Activated CD4-positive, alpha-beta T cell treated with anti-CD3 and anti-CD28 coated beads for 36 hours (primary cell): ENCODE results near the gene POLL. TPM values are rescaled to one million over a fixed set of nuclear protein-coding genes. Genes with fewer than 3 reads are reported as not detected.

Experiments used
- ATAC-seq: fragments of 200-7000 bp; cut with Tn5 transposase; one replicate; pipeline ENCODE4 v1.10.0; 2021; ENCODE audit warnings: mild to moderate bottlenecking, moderate library complexity
- CTCF ChIA-PET: fragments of 350-600 bp; sonication (Branson Sonifier 250); formaldehyde crosslinking; loops from one replicate; lab custom pipeline; 2021; ENCODE audit warnings: antibody characterized with exemption; lab: Charles Lee
- POLR2A ChIA-PET: fragments of 350-600 bp; sonication (Branson Sonifier 250); formaldehyde crosslinking; loops from one replicate; lab custom pipeline; 2021; ENCODE audit warnings: antibody characterized with exemption, inconsistent platforms; lab: Charles Lee
- DNase-seq: peaks from one replicate; pipeline ENCODE4 v3.0.0-alpha.2; 2020
- H3K27ac Mint-ChIP-seq: one replicate; pipeline ENCODE4 v1.8.0; 2021; ENCODE audit warnings: mixed read lengths
- H3K27me3 Mint-ChIP-seq: one replicate; pipeline ENCODE4 v1.8.0; 2021; ENCODE audit warnings: mixed read lengths
- H3K36me3 Mint-ChIP-seq: one replicate; pipeline ENCODE4 v1.8.0; 2021; ENCODE audit warnings: low read depth, mixed read lengths
- H3K4me1 Mint-ChIP-seq: one replicate; pipeline ENCODE4 v1.8.0; 2021; ENCODE audit warnings: mixed read lengths
- H3K4me3 Mint-ChIP-seq: one replicate; pipeline ENCODE4 v1.8.0; 2021; ENCODE audit warnings: mild to moderate bottlenecking, moderate library complexity, mixed read lengths
- H3K9me3 Mint-ChIP-seq: one replicate; pipeline ENCODE4 v1.8.0; 2021; ENCODE audit warnings: low read depth, mixed read lengths
- intact Hi-C, 2 experiments: fragments of 100-400 bp; cut with DNase I in 1 of 2; cut with micrococcal nuclease in 1 of 2; formaldehyde crosslinking; loops; one replicate each; pipeline versions ENCODE4 v1.14.2 to v1.15.1; 2022 to 2024; cut with DNase I, micrococcal nuclease
- total RNA-seq, 2 experiments: library from RNA; stranded (reverse); gene quantifications; one replicate each; pipeline ENCODE4 v1.2.3, GENCODE V29; 2021

The POLL gene
- total RNA-seq, 2 experiments from 2014 or later, result 30.2 to 31.4 TPM

DNA sequence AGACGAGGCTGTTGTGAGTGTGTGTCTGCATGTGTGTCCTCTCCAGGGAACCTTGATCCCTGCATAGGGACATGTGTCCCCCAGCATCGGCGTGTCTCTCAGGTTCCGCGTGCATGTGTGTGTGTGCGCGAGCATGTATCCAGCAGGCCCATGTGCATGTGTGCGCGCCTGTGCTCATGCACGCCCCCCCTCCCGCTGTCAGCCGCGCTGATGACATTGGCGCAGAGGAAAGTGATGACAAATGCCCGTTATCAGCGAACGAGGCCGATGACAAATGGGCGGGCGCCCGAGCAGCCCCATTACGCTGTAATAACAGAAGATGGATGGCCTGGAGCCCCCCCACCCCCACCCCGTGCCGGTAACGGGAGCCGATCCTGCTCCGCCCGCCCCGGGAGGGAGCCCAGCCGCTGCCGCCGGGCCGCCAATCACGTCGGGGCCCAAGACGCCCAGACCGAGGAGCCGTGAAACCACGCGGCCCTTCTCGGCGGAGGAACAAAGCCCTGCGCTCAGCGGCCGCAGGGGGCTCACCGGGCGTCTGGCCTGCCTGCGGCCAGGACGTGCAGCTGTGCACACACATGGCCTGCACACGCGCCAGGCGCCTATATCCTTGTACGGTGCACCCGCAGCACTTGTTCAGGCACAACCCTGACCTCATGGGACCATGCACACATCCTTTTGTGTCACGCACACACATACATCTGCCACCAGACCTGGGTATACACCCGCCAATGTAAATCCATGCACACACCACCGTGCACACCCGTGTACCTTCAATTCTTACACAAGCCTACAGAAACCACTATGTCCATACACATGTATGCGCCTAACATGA, 21.5 kb downstream of the POLL start:
- H3K4me1 Mint-ChIP-seq, result peaks cover 18% of the 10 kb centered on the region
- intact Hi-C loops, result loop anchor here in 1 of 2 experiments (5.0 kb wide), 1 partner anchor 99 kb away; no protein-coding TSS in a partner anchor
- ATAC-seq (no peak), DNase-seq (peak; percentile 49)
- no peak overlapping the region for H3K27ac Mint-ChIP-seq
- POLR2A ChIA-PET, result no interaction called here
- H3K9me3 Mint-ChIP-seq, result no peaks in the 10 kb centered on the region
- CTCF ChIA-PET, result no interaction called here
- H3K4me3 Mint-ChIP-seq, result no peak overlapping the region
- no peaks in the 10 kb centered on the region for H3K36me3 Mint-ChIP-seq
- H3K27me3 Mint-ChIP-seq, result peaks cover 49% of the 10 kb centered on the region

DNA sequence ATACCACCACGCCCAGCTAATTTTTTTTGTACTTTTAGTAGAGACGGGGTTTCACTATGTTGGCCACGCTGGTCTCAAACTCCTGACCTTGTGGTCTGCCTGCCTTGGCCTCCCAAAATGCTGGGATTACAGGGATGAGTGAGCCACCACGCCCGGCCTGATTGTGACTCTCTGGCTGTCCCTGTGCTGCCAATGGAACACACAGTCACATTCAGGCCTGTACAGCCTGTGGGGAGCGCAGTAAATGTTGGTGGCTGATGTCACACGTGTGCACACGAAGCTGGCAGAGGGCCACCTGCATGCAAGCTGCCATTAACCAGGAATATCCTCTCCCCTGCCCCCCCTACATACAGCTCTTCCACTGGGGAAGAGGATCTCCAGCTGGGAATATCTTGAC, 22.1 kb downstream of the POLL start:
- CTCF ChIA-PET, result no interaction called here
- H3K27me3 Mint-ChIP-seq, result peaks cover 49% of the 10 kb centered on the region

DNA sequence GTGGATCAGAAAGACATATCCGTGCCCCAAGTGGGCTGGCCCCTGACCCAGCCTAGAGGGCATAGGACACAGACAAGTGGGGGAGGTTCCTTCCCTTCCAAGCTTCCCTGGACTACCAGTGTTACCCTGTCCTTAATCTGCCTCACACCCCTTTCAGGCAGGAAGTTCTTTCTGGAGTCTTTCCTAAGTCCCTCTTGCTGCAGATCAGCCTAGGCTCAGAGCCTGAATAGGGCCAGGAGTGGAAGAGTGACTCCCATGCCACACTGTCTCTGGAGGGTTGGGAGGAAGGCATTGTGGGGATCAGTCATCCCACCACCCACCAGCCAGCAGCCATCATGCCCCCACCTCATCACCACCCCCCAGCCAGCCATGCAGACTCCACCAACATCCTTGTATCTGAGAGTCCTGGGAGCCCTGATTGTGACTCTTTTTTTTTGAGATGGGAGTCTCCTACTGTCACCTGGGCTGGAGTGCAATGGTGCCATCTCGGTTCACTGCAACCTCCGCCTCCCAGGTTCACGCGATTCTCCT, 22.6 kb downstream of the POLL start:
- POLR2A ChIA-PET, result no interaction called here
- no peak overlapping the region for H3K4me3 Mint-ChIP-seq
- ATAC-seq (no peak), DNase-seq (no peak)
- intact Hi-C loops, result loop anchor here in 1 of 2 experiments (5.0 kb wide), 1 partner anchor 98 kb away; no protein-coding TSS in a partner anchor
- H3K27me3 Mint-ChIP-seq, result peaks cover 49% of the 10 kb centered on the region
- H3K27ac Mint-ChIP-seq, result no peak overlapping the region
- H3K9me3 Mint-ChIP-seq, result no peaks in the 10 kb centered on the region
- H3K36me3 Mint-ChIP-seq, result no peaks in the 10 kb centered on the region
- H3K4me1 Mint-ChIP-seq, result peaks cover 18% of the 10 kb centered on the region
- CTCF ChIA-PET, result no interaction called here

More for the DNA sequence above, 22.1 kb downstream of the POLL start:
- no peaks in the 10 kb centered on the region for H3K36me3 Mint-ChIP-seq
- intact Hi-C loops, result loop anchor here in 1 of 2 experiments (5.0 kb wide), 1 partner anchor 99 kb away; no protein-coding TSS in a partner anchor
- H3K4me1 Mint-ChIP-seq, result peaks cover 18% of the 10 kb centered on the region
- no peak overlapping the region for H3K27ac Mint-ChIP-seq
- no peaks in the 10 kb centered on the region for H3K9me3 Mint-ChIP-seq
- POLR2A ChIA-PET, result no interaction called here
- no peak overlapping the region for H3K4me3 Mint-ChIP-seq
- DNase-seq (no peak), ATAC-seq (no peak)

DNA sequence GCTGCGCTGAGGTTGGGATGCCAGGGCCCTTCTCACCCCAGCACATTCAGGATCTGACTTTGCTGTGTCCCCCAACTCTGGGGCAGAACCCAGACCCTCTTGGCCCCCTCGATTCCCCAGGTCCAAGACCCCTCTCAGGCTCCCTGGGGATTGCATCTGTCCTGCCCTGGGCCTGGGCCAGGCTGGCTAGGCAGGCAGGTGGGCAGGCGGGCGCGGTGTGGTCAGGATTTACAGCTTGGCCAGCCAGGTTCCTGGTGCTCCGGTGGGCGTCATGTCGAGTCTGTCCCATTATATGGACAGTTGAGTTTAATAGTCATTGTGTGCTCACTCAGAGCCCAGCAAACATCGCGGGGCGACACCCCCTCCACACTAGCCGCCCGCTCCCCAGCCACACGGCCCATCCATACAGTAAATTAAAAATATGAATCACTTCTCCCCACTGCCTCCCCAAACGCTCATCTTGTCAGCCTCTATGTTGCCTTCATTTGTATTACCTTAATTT, 23.5 kb downstream of the POLL start:
- no peak for DNase-seq
- H3K36me3 Mint-ChIP-seq, result no peaks in the 10 kb centered on the region
- H3K27ac Mint-ChIP-seq, result no peak overlapping the region
- no peak overlapping the region for H3K4me3 Mint-ChIP-seq
- ChIA-PET POLR2A (no interaction called here), CTCF (no interaction called here)
- no peak for ATAC-seq
- intact Hi-C loops, result no loop called here
- H3K4me1 Mint-ChIP-seq, result peaks cover 14% of the 10 kb centered on the region
- peaks cover 45% of the 10 kb centered on the region for H3K27me3 Mint-ChIP-seq
- no peaks in the 10 kb centered on the region for H3K9me3 Mint-ChIP-seq

DNA sequence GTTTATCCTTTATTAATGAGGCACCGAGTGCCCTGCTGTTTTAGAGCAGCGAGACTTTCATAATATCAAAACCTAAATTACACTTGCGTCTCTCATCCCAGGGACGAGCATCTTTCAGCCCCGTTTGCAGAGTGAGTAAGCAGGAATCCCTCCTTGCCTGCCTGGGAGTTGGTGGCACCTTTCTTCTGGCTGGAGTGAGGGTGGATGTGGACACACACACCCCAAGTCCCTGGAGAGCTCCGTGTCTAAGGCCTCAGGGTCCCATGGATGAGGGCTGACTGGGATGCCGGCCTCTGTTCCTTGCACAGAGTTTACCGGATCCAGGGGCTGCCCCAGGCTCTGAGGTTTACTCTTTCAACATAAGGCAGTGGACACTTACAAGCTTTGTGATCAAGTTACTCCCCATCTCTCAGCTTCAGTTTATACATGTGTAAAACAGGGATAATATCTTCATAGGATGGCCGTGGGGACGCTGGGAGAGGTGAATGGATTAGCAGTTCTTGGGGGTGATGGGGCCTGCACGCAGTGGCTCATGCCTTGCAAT, 24.5 kb downstream of the POLL start:
- H3K27me3 Mint-ChIP-seq, result peaks cover 38% of the 10 kb centered on the region
- intact Hi-C loops, result no loop called here
- H3K9me3 Mint-ChIP-seq, result no peaks in the 10 kb centered on the region
- DNase-seq (no peak), ATAC-seq (no peak)
- H3K4me1 Mint-ChIP-seq, result peaks cover 13% of the 10 kb centered on the region
- H3K36me3 Mint-ChIP-seq, result no peaks in the 10 kb centered on the region
- H3K27ac Mint-ChIP-seq, result no peak overlapping the region
- ChIA-PET CTCF (no interaction called here), POLR2A (no interaction called here)
- H3K4me3 Mint-ChIP-seq, result no peak overlapping the region

DNA sequence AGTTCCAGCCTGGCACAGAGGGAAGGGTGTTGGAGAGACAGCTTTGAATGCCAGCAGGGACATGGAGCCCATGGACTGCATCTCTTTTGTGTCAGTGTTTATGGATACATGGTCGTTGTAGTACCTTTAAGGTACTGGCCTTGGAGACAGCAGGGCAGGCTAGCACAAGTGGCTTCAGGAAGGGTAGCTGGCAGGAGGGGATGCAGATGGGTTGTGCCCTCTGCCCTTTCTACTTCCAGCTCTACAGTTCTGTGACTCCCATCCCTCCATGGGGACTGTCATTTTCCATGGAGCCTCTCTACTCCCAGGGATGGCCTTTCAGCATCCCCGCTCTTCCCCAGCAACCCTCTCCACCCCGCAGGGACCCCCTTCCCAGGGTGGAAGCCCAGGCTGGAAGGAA, 25.1 kb downstream of the POLL start:
- H3K4me1 Mint-ChIP-seq, result peaks cover 18% of the 10 kb centered on the region
- H3K9me3 Mint-ChIP-seq, result no peaks in the 10 kb centered on the region
- no peak overlapping the region for H3K27ac Mint-ChIP-seq
- DNase-seq, result no peak
- H3K27me3 Mint-ChIP-seq, result peaks cover 32% of the 10 kb centered on the region
- ATAC-seq, result no peak
- H3K4me3 Mint-ChIP-seq, result no peak overlapping the region
- intact Hi-C loops, result no loop called here
- CTCF ChIA-PET, result no interaction called here
- POLR2A ChIA-PET, result no interaction called here
- no peaks in the 10 kb centered on the region for H3K36me3 Mint-ChIP-seq

DNA sequence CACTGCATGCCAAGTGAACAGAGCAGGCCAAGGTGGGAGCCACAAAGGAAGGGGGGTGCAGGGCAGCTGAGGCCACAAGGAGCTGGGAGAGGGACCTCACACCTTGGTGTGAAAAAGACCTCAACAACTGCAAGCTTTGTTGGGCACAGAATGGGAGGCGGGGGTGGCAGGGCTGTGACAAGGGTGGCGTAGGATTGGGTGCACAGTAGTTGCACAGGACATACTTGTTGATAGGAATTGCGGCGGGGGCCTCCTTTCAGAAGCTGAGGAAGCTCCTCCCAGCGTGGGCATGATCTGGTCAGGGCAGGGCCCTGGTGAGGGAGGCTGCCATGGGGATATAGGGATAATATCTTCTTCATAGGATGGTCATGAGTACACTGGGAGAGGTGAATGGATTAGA, 25.8 kb downstream of the POLL start:
- ChIA-PET CTCF (interaction anchor here (0.5 kb wide), 1 partner anchor 422 kb away, joined by 3 read pairs; no protein-coding TSS in a partner anchor), POLR2A (no interaction called here)
- no peaks in the 10 kb centered on the region for H3K36me3 Mint-ChIP-seq
- no peak for ATAC-seq
- intact Hi-C loops, result no loop called here
- H3K9me3 Mint-ChIP-seq, result no peaks in the 10 kb centered on the region
- DNase-seq, result no peak
- H3K27me3 Mint-ChIP-seq, result peaks cover 26% of the 10 kb centered on the region
- H3K4me3 Mint-ChIP-seq, result no peak overlapping the region
- peaks cover 19% of the 10 kb centered on the region for H3K4me1 Mint-ChIP-seq
- H3K27ac Mint-ChIP-seq, result no peak overlapping the region

DNA sequence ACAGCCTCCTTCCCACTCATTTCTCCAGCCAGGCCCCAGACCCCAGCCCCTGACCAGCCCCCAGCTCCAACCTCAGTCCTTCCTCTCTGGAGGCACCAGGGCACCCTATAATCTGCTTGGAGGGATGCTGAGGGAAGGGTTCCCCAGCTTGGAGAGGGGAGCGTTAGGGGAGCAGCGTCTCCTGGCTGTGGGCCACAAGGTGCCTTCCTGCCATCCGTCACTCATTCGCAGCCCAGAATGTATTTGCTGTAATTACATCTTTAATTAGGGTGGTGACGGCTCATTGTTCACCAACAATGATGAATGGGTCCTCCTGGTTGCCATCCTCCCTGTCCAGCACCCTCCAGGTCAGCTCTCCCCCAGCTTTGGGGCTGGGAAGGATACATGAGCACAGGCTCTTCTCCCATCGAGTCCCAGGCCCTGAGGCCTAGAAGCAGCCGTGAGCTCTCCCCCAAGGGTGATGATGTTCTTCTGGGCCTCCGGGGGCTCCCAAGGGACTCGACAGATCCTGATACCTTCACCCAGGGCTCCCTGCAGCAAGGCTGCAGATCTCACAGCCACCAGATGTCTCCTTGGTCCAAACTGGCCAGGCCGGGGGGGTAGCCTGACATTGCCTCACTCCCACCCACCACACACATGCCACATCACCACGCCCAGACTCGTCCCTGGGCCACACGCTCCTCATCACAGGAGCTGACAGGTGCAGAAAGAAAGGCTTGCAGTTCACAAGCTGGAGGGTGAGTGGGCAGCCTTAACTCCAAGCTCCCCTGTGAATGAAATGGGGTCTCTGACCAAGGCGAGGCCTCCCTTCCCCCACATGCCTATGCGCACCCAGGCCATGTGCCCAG, 26.8 kb downstream of the POLL start:
- ChIA-PET CTCF (interaction anchor here (0.5 to 1.9 kb wide), 3 partner anchors 9 to 421 kb away, joined by 3 to 9 read pairs (median 3); no protein-coding TSS in a partner anchor), POLR2A (no interaction called here)
- intact Hi-C loops, result no loop called here
- H3K27me3 Mint-ChIP-seq, result peaks cover 19% of the 10 kb centered on the region
- no peak overlapping the region for H3K27ac Mint-ChIP-seq
- peaks cover 14% of the 10 kb centered on the region for H3K4me1 Mint-ChIP-seq
- DNase-seq, result no peak
- ATAC-seq, result no peak
- no peak overlapping the region for H3K4me3 Mint-ChIP-seq
- H3K9me3 Mint-ChIP-seq, result no peaks in the 10 kb centered on the region
- H3K36me3 Mint-ChIP-seq, result no peaks in the 10 kb centered on the region

DNA sequence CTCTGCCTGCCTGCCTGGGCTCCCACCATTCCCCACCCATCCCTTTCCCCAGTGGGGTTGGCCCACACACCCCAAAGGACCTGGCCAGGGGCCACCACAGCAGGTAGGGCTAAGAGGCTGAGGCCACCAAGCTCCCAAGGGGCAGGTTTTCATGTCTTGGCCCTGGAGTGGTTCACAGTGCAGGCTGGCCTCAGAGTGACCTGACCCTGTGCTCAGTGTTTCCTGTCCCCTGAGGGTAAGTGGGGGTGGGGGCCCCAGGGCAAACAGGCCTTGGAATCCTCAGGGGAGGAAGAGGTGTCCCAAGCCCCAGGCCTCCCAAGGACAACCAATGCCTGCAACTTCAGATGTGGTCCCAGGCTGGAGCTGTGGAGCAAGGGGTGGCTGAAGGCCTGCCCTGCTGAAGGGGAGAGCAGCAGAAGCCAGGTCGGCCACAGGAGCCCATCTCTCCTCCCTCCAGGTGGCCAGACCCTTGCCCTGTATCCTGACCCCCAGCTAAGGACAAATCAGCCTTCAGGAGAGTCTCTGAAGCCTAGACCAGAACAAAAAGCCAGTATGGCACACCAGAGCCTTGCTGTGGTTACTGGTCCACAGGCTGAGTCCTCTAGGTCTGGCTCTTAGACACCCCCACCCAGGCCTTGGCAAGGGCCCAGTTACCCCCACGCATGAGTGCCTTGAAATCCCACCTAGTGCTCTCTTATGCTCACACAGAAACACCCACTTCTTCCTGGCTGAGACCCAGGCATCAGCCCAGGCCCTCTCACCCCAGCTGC, 27.6 kb downstream of the POLL start:
- ChIA-PET POLR2A (no interaction called here), CTCF (interaction anchor here (0.8 to 1.9 kb wide), 2 partner anchors 10 to 42 kb away, joined by 3 to 9 read pairs; no protein-coding TSS in a partner anchor)
- Mint-ChIP-seq H3K9me3 (no peaks in the 10 kb centered on the region), H3K36me3 (no peaks in the 10 kb centered on the region), H3K4me3 (no peak overlapping the region), H3K4me1 (peaks cover 11% of the 10 kb centered on the region), H3K27ac (no peak overlapping the region), H3K27me3 (peaks cover 13% of the 10 kb centered on the region)
- ATAC-seq, result no peak
- intact Hi-C loops, result no loop called here
- DNase-seq, result no peak

DNA sequence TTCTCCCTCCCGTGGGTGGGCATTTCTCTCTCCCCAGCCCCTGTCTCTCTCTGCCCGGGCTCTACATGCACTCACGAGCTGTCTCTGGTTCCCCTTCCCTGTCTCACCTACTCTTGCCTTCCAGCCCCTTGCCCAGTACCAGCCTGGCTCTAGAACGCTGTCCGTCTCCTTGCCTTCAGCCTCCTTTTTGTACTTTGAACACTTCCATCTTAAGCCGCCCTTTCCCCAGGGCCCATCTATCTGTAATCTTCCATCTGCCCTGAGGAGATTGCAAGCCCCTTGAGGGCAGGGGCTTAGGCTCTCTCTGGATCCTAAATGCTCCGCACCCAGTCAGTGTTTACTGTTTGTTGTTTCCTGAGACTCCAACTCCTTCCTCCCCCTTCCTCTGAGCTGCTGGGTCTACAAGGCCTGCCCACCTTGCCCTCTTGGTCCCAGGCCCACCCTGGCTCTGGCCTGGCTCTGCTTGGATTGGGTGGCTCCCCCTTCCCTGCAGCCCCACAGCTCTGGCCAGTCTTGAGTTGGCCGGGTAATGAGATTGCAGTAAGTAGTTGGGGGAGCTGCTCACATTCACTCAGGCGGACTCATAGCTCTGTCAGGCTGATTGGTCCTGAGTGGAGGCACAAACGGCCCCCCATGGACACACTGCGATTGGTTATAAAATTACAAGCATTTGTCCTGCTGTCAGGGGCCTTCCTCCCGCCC, 28.3 kb downstream of the POLL start:
- ChIA-PET CTCF (interaction anchor here (0.5 to 1.9 kb wide), 3 partner anchors 11 to 236 kb away, joined by 3 to 9 read pairs (median 3); no protein-coding TSS in a partner anchor), POLR2A (no interaction called here)
- H3K27ac Mint-ChIP-seq, result no peak overlapping the region
- DNase-seq (no peak), ATAC-seq (no peak)
- intact Hi-C loops, result no loop called here
- no peaks in the 10 kb centered on the region for H3K9me3 Mint-ChIP-seq
- H3K4me1 Mint-ChIP-seq, result peaks cover 11% of the 10 kb centered on the region
- H3K4me3 Mint-ChIP-seq, result no peak overlapping the region
- no peaks in the 10 kb centered on the region for H3K36me3 Mint-ChIP-seq
- H3K27me3 Mint-ChIP-seq, result peaks cover 7% of the 10 kb centered on the region
